ENCODE results near the gene GLS2. TPM values are rescaled to one million over a fixed set of nuclear protein-coding genes. Genes with fewer than 3 reads are reported as not detected.

GLS2 gene
- total and polyA plus RNA-seq, 9 of the 15 experiments (the other 6 are each of a cell fraction or from before 2014, with no cell fraction given) = 0.11 TPM; not detected in 8

DNA sequence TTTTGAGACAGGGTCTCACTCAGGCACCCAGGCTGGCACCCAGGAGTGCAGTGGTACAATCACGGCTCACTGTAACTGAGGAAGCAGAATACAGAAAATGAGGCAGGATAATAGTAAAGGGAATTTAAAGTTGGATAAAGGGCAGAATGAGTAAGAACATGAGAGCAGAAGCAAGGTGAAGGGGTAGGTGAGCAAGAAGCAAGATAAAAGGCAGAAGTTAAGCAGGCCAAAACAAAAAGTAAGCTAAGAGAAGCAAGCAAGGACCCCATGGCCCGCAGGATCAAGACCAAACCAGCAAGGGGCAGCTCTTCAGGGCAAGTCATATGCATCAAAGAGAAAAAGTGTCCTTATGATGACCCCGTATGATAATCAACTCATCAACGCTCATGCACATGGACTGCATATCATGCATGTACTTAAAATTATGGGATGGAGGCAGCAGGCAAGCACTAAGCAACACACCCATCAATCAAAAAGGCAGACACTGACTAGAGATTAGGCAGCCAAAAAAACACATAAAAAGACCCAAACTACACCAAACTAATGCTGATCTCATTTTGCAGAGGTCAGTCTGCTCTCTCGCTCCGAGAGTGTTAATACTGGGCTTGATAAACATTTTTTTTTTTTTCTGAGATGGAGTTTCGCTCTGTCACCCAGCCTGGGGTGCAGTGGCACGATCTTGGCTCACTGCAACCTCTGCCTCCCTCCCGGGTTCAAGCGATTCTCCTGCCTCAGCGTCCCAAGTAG, 50.4 kb downstream of the GLS2 start (continued):
- TF ChIP-seq NELFE (IDR thresholded peaks at IDR 0.05; ENCODE audit: insufficient read depth, insufficient read length) (no peak), BRCA1 (IDR thresholded peaks at IDR 0.05) (no peak), BRCA1 (CRISPR knock-in tag; IDR thresholded peaks at IDR 0.05) (no peak), ZNF232 (CRISPR knock-in tag; IDR thresholded peaks at IDR 0.05) (no peak), PHB2 (IDR thresholded peaks at IDR 0.05; ENCODE audit: low read depth) (no peak), SP1 (CRISPR knock-in tag; IDR thresholded peaks at IDR 0.05) (peak; percentile 46; the same call in 1 of the 2 replicates), MTA2 (IDR thresholded peaks at IDR 0.05; ENCODE audit: low read depth) (no peak), ZNF778 (CRISPR knock-in tag; IDR thresholded peaks at IDR 0.05) (no peak), NR2C1 (IDR thresholded peaks at IDR 0.05) (peak; percentile 74), NR2C1 (tag; IDR thresholded peaks at IDR 0.05) (peak; percentile 85), NR1H2 (CRISPR knock-in tag; IDR thresholded peaks at IDR 0.05) (no peak), RBBP5 (IDR thresholded peaks at IDR 0.05; ENCODE audit: borderline replicate concordance, insufficient read depth, low read length, poor library complexity, severe bottlenecking) (peak; percentile 66), RREB1 (CRISPR knock-in tag; IDR thresholded peaks at IDR 0.05) (no peak), PHF20 (IDR thresholded peaks at IDR 0.05; ENCODE audit: partially characterized antibody) (no peak), SIN3A (IDR thresholded peaks at IDR 0.05; ENCODE audit: borderline replicate concordance in 2 of 2, control insufficient read depth in 1 of 2, low read depth in 2 of 2, low read length in 2 of 2) (no peak), RNF2 (IDR thresholded peaks at IDR 0.05) (peak; percentile 70), ZNF324 (CRISPR knock-in tag; IDR thresholded peaks at IDR 0.05) (no peak), SUPT5H (IDR thresholded peaks at IDR 0.05) (no peak), BHLHE40 (IDR thresholded peaks at IDR 0.05; ENCODE audit: low read length) (peak; percentile 72), ZNF384 (IDR thresholded peaks at IDR 0.05; ENCODE audit: low read depth, low read length) (peak; percentile 86), ZNF695 (CRISPR knock-in tag; IDR thresholded peaks at IDR 0.05) (no peak), LARP7 (IDR thresholded peaks at IDR 0.05) (peak; percentile 75; the same call in 1 of the 2 replicates)
- TF ChIP-seq, protein P1, sequence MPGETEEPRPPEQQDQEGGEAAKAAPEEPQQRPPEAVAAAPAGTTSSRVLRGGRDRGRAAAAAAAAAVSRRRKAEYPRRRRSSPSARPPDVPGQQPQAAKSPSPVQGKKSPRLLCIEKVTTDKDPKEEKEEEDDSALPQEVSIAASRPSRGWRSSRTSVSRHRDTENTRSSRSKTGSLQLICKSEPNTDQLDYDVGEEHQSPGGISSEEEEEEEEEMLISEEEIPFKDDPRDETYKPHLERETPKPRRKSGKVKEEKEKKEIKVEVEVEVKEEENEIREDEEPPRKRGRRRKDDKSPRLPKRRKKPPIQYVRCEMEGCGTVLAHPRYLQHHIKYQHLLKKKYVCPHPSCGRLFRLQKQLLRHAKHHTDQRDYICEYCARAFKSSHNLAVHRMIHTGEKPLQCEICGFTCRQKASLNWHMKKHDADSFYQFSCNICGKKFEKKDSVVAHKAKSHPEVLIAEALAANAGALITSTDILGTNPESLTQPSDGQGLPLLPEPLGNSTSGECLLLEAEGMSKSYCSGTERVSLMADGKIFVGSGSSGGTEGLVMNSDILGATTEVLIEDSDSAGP (CRISPR knock-in tag; IDR thresholded peaks at IDR 0.05) = no peak

All from K562 (cell line).